ENCODE results near the gene PLK2.

PLK2 gene

GRCh38 chr5:58451732-58452565, 7.9 kb downstream of the PLK2 start:
- H3K4me3 ChIP-seq (ENCODE audit: low read depth, low read length), result no peak overlapping the region
- TF ChIP-seq CTCF (IDR thresholded peaks at IDR 0.05; ENCODE audit: borderline replicate concordance, insufficient read depth, low read depth, low read length), result no peak

GRCh38 chr5:58450811-58451629, 8.9 kb downstream of the PLK2 start:
- H3K4me3 ChIP-seq (ENCODE audit: low read depth, low read length), result no peak overlapping the region
- TF ChIP-seq CTCF (IDR thresholded peaks at IDR 0.05; ENCODE audit: borderline replicate concordance, insufficient read depth, low read depth, low read length), result no peak

GRCh38 chr5:58450018-58450417, 9.9 kb downstream of the PLK2 start:
- no peak for TF ChIP-seq CTCF (IDR thresholded peaks at IDR 0.05; ENCODE audit: borderline replicate concordance, insufficient read depth, low read depth, low read length)
- H3K4me3 ChIP-seq (ENCODE audit: low read depth, low read length), result no peak overlapping the region

- TF ChIP-seq CTCF (IDR thresholded peaks at IDR 0.05; ENCODE audit: borderline replicate concordance, insufficient read depth, low read depth, low read length), result no peak
- no peak overlapping the region for H3K4me3 ChIP-seq (ENCODE audit: low read depth, low read length)
These were observed 12.7 kb downstream of the PLK2 start for GRCh38 chr5:58447226-58447625.

- no peak for TF ChIP-seq CTCF (IDR thresholded peaks at IDR 0.05; ENCODE audit: borderline replicate concordance, insufficient read depth, low read depth, low read length)
- H3K4me3 ChIP-seq (ENCODE audit: low read depth, low read length), result no peak overlapping the region
These were observed 13.9 kb downstream of the PLK2 start for GRCh38 chr5:58446024-58446423.

- no peak for TF ChIP-seq CTCF (IDR thresholded peaks at IDR 0.05; ENCODE audit: borderline replicate concordance, insufficient read depth, low read depth, low read length)
- H3K4me3 ChIP-seq (ENCODE audit: low read depth, low read length), result no peak overlapping the region
These were observed 15.1 kb downstream of the PLK2 start for GRCh38 chr5:58444805-58445204.
